Osteocyte (in vitro differentiated cells): ENCODE data around the gene MVK. TPM values are rescaled to one million over a fixed set of nuclear protein-coding genes. Genes with fewer than 3 reads are reported as not detected.

Source experiments
- DNase-seq: peaks from one replicate; pipeline ENCODE4 v3.0.0; 2021; ENCODE audit warnings: mixed read lengths; ENCODE audit not compliant: unreplicated experiment; ENCODE audit errors: extremely low spot score
- H3K27ac Mint-ChIP-seq: one replicate; pipeline ENCODE4 v1.8.0; 2021; ENCODE audit warnings: mild to moderate bottlenecking, mixed read lengths; ENCODE audit not compliant: unreplicated experiment
- H3K27me3 Mint-ChIP-seq: one replicate; pipeline ENCODE4 v1.8.0; 2021; ENCODE audit warnings: mixed read lengths; ENCODE audit not compliant: unreplicated experiment
- H3K36me3 Mint-ChIP-seq: one replicate; pipeline ENCODE4 v1.8.0; 2021; ENCODE audit warnings: mixed read lengths; ENCODE audit not compliant: unreplicated experiment
- H3K4me1 Mint-ChIP-seq: one replicate; pipeline ENCODE4 v1.8.0; 2021; ENCODE audit warnings: mixed read lengths; ENCODE audit not compliant: unreplicated experiment
- H3K4me3 Mint-ChIP-seq: one replicate; pipeline ENCODE4 v1.8.0; 2021; ENCODE audit warnings: mild to moderate bottlenecking, moderate library complexity, mixed read lengths; ENCODE audit not compliant: unreplicated experiment
- H3K9me3 Mint-ChIP-seq: one replicate; pipeline ENCODE4 v1.8.0; 2021; ENCODE audit warnings: mixed read lengths; ENCODE audit not compliant: unreplicated experiment
- total RNA-seq: library from RNA; stranded (reverse); gene quantifications from 2 replicates; pipeline ENCODE4 v1.2.1, GENCODE V29; 2021
- TF ChIP-seq, protein P1 (sequence below): fragments of 200-600 bp; sonication (generic); IDR thresholded peaks from 2 replicates; pipeline ENCODE4 v1.5.0; 2021; ENCODE audit warnings: antibody characterized with exemption, mild to moderate bottlenecking, moderate library complexity

MVK gene
- total RNA-seq, 1 donor from 2014 or later, result 13.0 TPM

DNA sequence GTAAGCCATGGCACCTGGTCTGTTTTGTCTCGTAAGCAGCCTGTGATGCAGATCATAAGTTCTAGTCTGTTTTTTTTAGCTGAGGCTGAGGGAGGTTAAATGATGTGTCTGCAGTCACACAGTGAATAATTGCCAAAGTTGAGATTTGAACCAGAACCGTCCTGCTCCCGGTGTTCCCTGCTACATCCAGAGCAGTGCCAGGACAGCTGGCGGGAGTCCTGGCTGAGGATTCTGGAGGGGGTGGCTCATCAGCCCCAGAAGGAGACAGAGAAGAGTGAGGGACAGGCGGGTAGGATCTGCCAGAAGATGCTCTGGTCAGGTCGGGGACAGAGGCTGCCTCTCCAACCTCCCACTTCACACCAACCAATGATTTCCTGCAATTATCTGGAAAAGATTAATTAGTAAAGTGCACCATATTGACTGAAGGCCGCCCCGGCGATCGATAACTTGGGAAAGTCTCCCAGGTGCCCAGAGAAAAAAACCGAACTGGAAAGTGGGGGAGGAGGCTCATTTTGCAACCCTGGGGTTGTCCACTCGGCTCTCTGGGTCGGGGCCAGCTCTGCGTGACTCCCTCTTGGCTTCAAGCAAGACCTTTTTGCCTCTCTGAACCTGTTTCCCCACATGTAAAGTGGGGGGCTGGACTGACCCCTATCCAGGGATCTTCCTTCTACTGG, 42.1 kb downstream of the MVK start:
- no peak overlapping the region for H3K27ac Mint-ChIP-seq
- DNase-seq, result no peak
- H3K36me3 Mint-ChIP-seq, result no peaks in the 10 kb centered on the region
- peaks cover 50% of the 10 kb centered on the region for H3K27me3 Mint-ChIP-seq
- H3K4me3 Mint-ChIP-seq, result no peak overlapping the region
- TF ChIP-seq, protein P1, sequence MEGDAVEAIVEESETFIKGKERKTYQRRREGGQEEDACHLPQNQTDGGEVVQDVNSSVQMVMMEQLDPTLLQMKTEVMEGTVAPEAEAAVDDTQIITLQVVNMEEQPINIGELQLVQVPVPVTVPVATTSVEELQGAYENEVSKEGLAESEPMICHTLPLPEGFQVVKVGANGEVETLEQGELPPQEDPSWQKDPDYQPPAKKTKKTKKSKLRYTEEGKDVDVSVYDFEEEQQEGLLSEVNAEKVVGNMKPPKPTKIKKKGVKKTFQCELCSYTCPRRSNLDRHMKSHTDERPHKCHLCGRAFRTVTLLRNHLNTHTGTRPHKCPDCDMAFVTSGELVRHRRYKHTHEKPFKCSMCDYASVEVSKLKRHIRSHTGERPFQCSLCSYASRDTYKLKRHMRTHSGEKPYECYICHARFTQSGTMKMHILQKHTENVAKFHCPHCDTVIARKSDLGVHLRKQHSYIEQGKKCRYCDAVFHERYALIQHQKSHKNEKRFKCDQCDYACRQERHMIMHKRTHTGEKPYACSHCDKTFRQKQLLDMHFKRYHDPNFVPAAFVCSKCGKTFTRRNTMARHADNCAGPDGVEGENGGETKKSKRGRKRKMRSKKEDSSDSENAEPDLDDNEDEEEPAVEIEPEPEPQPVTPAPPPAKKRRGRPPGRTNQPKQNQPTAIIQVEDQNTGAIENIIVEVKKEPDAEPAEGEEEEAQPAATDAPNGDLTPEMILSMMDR, result no peak
- H3K4me1 Mint-ChIP-seq, result no peaks in the 10 kb centered on the region
- no peaks in the 10 kb centered on the region for H3K9me3 Mint-ChIP-seq

DNA sequence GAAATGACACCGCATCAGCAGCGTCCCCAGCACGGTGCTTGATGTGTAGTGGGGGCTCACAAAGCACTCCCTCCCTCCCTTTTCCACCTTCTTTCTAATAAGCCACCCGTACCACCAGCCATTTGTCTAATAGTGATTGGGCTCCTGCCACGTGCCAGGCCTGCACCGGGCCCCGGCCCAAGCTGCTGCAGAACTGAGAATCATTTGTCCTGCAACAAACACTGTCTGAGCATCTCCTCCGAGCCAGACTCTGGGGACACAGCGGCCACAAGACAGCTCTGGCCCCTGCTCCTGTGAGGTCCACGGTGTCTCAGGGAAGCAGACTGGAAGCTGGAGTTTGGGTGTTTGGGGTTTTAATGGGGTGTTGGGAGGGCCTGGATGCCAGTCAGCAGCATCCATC, 43.9 kb downstream of the MVK start:
- no peak for DNase-seq
- Mint-ChIP-seq H3K9me3 (no peaks in the 10 kb centered on the region), H3K27me3 (peaks cover 56% of the 10 kb centered on the region), H3K4me1 (no peaks in the 10 kb centered on the region), H3K36me3 (no peaks in the 10 kb centered on the region), H3K27ac (no peak overlapping the region), H3K4me3 (no peak overlapping the region)
- TF ChIP-seq, protein P1, result no peak

- Mint-ChIP-seq H3K27me3 (peaks cover 52% of the 10 kb centered on the region), H3K27ac (no peak overlapping the region), H3K9me3 (no peaks in the 10 kb centered on the region), H3K36me3 (no peaks in the 10 kb centered on the region), H3K4me1 (no peaks in the 10 kb centered on the region), H3K4me3 (no peak overlapping the region)
- no peak for DNase-seq
- TF ChIP-seq, protein P1, result no peak
Observed at GRCh38 chr12:109618082-109618481, 44.5 kb downstream of the MVK start.

DNA sequence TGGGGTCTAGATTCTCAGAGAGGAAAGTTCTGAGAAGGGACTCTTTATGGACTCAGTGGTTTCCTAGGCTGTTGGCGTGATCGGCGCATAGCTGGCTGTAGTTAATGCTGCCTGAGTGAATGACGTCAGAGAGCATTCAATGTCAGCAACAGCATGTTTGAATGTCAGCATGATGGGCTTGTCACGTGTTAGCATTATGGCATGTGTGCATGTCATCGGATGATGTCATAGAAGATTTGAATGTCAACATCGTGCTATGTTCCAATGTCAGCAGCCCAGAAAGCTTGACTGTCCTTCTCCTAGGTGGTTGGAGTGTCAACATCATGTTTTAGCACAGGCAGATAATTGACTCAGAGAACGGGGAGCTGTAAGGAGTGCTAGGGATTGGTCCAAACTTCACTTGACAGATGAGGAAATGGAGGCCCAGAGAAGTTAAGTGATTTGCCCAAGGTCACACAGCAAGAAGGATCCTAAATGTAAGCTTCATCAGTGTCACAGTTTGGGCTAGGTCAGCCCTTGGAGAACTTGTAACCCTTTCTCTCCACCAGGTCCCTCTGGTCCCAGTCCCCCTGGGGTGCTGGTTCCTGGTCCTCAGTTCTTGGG, 45.5 kb downstream of the MVK start:
- Mint-ChIP-seq H3K36me3 (no peaks in the 10 kb centered on the region), H3K4me3 (no peak overlapping the region), H3K9me3 (no peaks in the 10 kb centered on the region), H3K4me1 (no peaks in the 10 kb centered on the region), H3K27ac (no peak overlapping the region), H3K27me3 (peaks cover 42% of the 10 kb centered on the region)
- TF ChIP-seq, protein P1, result no peak
- DNase-seq, result no peak

- no peak for DNase-seq
- TF ChIP-seq, protein P1, result no peak
Observed at GRCh38 chr12:109621211-109621694, 47.7 kb downstream of the MVK start.

More at GRCh38 chr12:109621211-109621694, 47.7 kb downstream of the MVK start:
- Mint-ChIP-seq H3K36me3 (no peaks in the 10 kb centered on the region), H3K9me3 (no peaks in the 10 kb centered on the region), H3K27ac (no peak overlapping the region), H3K27me3 (peaks cover 29% of the 10 kb centered on the region), H3K4me3 (no peak overlapping the region), H3K4me1 (no peaks in the 10 kb centered on the region)
